GM18526 (cell line): ENCODE measurements around the gene ATP11C.

ENCODE experiments used
- POLR2A ChIP-seq: IDR thresholded peaks from 3 replicates; pipeline ENCODE4 v1.6.1; 2011; ENCODE audit not compliant: insufficient read length; ENCODE audit errors: extremely low read depth

Gene ATP11C

GRCh38 chrX:139932901-139933796, at the start of gene ATP11C:
ATP11C (minus strand) TSS chrX:139933053; CDS start chrX:139932042, 1,011 bp downstream.
- peak; percentile 68 for TF ChIP-seq POLR2A

- TF ChIP-seq POLR2A = no peak
These were observed 41.6 kb upstream of the ATP11C start for GRCh38 chrX:139974471-139974870.

- TF ChIP-seq POLR2A = no peak
These were observed 40.1 kb upstream of the ATP11C start for GRCh38 chrX:139972629-139973624.

- TF ChIP-seq POLR2A = no peak
These were observed 39.3 kb upstream of the ATP11C start for GRCh38 chrX:139972113-139972512.

DNA sequence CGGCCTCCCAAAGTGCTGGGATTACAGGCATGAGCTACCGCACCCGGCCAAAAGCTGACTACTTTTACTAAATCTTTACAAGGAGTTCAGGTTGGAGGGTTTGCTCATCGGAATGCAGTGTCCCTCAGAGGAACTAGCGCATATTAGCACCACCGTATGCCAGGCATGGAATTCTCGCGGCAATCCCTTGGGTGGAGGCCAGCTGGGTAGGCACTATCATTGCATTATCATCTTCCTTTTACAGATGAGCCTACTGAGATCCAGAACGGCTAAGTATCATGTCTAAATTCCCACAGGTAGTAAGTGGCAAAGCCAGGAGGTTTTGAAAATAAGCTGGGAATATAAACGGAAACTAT, 38.5 kb upstream of the ATP11C start:
- TF ChIP-seq POLR2A = no peak

DNA sequence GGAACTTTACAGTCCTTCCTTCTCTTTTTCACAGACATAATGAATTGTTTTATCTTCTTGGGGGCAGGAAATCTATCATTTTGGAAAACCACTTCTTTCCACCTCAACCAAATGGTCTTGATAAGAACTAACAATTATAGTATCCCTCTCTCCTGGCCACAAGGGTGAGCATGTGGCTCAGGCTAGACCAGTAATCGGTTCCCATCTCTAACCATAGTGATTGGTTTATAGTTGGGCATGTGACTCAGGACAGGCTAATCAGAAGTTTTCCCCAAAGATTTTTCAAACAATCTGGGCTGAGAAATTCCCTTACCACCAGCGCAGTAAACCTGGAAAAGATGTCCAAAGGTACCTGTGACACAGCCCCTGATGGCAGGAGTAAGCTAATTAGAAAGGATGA, 36.4 kb upstream of the ATP11C start:
- no peak for TF ChIP-seq POLR2A

DNA sequence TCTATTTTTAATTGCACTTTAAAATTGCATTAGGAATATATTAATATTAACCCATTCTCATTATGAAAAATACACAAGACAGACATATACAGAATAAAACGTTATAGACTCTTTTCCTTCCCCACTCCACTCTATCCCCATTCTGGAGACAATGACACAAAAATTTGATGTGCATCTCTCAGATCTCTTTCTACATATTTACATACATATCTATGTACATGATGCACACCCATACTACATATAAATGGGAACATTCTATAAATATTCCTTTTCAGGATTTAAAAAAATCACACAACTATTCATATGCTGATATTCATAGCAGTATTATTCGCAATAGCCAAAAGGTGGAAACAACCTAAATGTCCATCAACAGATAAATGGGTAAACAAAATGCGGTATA, 34.9 kb upstream of the ATP11C start:
- no peak for TF ChIP-seq POLR2A

GRCh38 chrX:139967300-139967699, 34.4 kb upstream of the ATP11C start:
- TF ChIP-seq POLR2A = no peak

DNA sequence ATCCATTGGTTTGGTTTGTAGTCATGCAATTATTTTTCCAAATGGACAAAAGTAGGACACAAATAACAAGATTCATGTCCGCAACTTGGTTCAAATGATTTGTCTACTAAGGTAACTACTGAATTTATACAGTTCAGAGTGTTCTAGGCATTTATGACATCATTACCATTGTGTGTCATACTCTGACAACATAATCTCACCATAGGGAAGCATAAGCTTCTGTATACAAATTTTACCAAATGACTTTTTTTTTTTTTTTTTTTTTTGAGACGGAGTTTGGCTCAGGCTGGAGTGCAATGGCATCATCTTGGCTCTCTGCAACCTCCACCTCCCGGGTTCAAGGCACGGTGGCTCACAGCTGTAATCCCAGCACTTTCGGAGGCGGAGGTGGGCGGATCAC, 32.6 kb upstream of the ATP11C start, which contains the start of gene CXorf66:
Gene CXorf66, minus strand, starts transcription at position 101 of the 400 bp plus-strand sequence. Its CDS starts 25 bp downstream, at position 76.
- TF ChIP-seq POLR2A = no peak

DNA sequence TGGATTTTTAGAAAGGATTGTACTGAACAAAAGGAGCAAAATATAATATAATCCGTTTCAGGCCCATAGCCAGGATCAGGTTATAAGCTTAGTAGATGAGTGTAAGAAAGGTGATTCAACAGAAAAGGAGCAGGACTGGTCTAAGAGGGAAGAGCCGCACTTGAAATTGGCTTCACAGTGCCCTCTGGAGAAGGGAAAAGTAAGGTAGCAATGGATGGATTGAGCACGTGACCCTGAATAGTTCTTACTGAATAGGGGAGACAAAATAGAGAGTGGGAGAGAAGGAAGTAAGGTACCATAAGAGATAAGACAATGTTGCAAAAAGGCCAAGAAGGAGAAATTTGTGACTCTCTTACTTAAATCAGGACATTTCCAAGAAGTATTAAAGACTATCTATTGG, 16.9 kb upstream of the ATP11C start:
- no peak for TF ChIP-seq POLR2A

GRCh38 chrX:139945075-139945474, 12.2 kb upstream of the ATP11C start:
- TF ChIP-seq POLR2A = no peak

DNA sequence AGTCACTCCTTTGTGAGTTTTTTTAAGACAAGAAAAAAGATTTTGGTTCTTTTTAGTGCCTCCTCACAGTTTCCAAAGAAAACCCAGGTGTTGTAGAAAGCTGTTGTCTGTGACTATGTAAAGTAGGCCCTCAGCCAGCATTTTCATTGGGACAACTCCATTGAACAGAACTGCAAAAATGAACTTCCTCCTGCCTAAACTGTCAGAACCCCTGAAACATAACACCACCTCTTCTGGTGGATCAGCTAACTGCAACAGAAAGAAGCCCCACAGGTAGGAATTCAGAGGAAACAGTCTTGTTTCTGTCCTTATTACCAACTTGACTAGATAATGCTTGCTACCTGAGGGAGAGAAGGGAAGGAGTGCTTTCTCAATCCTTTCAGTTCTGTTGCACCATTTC, 3.4 kb upstream of the ATP11C start:
- TF ChIP-seq POLR2A = no peak

DNA sequence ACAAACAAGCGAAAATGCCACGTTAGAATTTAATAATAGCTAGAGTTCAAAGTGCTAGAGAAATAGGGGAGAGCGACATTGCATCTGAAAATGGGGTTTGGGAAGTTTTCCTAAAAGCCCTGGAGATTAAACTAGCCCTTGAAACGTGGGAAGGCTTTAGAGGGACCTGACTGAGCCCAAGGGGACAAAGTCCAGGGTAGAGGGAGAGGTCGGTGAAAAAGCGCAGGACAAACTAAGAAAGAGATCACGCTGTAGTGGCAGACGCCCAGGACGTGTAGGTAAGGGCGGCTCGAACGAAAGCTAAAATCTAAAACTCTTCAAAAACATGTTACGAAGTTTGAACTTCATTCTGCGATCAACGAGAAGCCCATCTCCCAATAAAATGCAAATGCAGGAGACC, 1.1 kb upstream of the ATP11C start:
- TF ChIP-seq POLR2A = no peak

- no peak for TF ChIP-seq POLR2A
These were observed 566 bp downstream of the ATP11C start for GRCh38 chrX:139932073-139932900.

DNA sequence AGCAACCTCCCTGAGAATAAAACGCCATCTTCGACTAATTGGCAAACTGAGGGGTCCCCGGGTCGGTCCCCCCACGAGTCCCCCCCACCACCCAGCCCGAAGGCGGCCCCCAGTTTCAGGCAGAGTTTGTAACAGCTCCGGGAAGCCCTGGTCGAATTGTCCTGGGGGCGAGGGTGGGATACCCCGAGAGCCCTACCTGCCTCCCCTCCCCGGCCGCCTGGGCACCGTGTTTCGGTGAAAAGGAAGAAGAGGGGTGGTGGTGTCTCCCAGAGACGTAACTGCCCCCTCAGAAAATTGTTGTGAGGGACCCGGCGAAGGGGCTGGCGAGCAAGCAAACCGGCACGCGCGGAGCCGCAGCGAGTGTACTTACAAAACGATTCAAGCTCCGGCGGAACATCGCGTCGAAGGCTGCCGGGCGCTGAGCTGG, 1.2 kb downstream of the ATP11C start:
- no peak for TF ChIP-seq POLR2A
